Subcutaneous adipose tissue (tissue), 4 donors: ENCODE results near the gene NAT14. TPM values are rescaled to one million over a fixed set of nuclear protein-coding genes. Genes with fewer than 3 reads are reported as not detected.

Source experiments
- CTCF ChIP-seq: fragments of 450-650 bp; IDR thresholded peaks from one replicate; pipeline ENCODE4 v1.5.1; 2016; ENCODE audit warnings: low read depth, mild to moderate bottlenecking, control low read depth, antibody characterized with exemption, moderate library complexity
- total RNA-seq, 4 donors: library from RNA; depleted of rRNA; stranded (reverse); fragments of >200 nt; gene quantifications; one replicate each; pipeline ENCODE4 v1.1.0, GENCODE V29; 2016

Gene NAT14
- total RNA-seq, 4 donors from 2014 or later: 1.0 to 2.3 (median 1.6) TPM

- no peak for TF ChIP-seq CTCF
Measured at GRCh38 chr19:55447421-55448174, 37.4 kb upstream of the NAT14 start.

DNA sequence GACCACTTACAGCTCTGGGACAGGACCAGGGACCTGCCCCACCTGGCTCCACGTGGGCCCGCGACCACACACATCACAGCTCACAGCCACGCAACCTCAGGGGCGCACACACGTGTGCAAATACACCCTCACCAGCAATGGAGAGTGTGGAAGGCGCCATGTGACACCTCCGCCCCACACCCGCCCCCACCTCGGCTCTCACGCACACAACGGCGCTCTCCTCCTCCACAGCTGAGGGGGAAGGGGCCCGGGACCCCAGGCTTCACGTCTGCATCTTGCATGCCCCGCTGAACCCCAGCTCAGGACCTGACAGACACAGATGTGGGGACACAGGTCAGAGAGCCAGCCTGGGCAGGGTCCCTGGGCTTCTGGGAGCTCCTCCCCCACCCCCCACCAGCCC lies 35.5 kb upstream of the NAT14 start:
- no peak for TF ChIP-seq CTCF

DNA sequence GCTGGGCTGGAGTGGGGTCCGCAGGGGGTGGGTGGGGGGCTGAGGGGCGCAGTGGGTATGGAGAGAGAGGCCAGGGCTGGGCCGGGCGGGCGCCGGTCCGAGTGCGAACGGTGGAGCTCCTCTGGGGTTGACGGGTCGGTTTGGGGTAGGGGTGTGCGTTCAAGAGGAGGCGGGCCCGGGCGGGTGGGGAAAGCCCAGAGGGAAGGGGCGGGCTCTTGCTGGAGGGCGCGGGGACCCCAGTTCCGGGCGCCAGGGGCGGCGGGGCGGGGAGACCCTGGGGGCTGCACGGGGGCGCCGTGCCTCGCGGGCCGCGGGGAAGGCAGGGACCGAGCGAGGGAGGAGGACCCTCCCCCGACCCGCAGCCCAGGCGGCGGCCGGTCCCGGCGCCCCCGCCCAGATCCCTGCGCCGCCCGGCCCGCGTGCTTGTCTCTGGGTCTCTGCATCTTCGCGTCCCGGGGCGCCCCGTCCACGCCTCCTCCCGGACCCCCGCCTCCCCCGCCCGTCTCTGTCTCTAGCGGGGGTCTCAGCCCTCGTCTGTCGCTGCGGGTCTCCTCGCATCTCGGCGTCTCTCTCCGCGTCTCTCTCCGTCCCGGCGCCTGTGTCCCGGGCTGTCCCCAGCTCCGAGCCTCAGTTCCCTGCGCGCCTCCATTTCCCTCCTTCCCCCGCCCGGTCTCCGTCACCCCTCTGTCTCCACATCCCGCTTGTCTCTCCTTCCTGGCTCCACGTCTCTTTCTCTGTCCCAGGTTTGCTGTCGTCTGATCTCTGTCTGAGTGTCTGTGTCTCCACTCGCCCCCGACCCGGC lies 33.6 kb upstream of the NAT14 start:
- no peak for TF ChIP-seq CTCF

DNA sequence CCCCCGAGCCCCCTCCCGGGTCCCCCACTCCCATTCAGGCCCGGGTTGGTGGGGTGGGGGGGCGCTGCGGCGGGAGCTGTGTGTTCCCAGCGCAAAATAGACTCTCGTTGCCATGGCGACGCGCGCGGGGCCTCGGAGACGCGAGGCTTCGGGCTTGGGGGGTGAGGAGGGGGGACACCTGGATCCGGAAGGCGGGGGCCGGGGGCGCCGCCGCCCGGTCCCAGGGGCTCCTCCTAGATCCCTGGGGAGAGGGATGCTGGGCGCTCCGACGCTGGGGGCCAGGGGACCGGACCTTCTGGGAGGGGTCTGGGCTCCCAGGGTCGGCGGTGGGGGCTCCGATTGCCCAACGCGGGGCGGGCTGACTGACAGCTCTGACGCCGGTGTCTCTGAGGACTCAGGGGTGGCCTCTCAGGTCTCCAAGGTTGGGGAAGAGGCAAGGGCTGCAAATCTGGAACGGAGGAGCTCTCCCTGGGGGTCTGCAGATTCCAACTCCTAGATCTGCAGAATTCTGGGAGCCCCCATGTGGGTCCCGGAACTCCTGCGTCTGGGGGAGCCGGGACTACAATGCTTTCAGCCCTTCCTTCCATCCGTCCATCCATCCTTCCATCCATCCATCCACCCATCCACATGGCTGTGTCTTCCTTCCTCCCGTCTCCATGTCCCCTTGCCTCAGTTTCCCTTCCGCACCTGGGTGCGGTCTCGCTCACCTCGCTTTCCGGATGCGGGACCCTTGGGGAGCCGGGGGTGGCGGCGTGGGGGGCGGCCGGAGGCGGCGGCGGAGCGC lies 32.8 kb upstream of the NAT14 start:
- no peak for TF ChIP-seq CTCF

DNA sequence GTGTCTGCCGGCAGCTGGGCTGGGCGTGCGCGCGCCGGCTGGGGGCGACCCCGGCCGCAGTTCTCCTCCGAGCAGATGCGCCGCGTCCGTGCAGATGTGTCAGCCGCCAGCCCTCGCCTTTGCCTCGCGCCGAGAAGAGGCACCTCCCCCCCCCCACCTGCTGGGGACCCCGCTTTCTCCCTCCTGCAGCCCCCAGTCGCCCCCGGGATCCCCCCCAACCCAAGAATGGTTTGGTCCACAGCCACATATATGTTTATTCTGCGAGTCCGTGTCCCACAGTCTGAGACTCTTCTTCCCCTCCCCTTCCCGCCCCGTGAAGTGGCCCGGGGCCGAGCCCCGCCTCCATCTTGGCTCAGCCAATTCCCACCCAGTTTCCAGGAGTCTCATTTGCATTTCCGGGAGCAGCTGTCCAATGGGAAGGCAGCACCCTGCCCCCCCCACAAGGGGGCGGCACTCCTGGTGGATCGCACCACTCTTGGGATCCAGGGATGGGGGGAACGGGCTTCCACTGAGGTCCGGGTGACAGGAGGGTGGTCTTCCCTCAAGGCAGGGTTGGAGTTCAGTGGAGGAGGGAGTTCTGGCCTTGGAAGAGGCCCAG lies 32.1 kb upstream of the NAT14 start:
- TF ChIP-seq CTCF: no peak

DNA sequence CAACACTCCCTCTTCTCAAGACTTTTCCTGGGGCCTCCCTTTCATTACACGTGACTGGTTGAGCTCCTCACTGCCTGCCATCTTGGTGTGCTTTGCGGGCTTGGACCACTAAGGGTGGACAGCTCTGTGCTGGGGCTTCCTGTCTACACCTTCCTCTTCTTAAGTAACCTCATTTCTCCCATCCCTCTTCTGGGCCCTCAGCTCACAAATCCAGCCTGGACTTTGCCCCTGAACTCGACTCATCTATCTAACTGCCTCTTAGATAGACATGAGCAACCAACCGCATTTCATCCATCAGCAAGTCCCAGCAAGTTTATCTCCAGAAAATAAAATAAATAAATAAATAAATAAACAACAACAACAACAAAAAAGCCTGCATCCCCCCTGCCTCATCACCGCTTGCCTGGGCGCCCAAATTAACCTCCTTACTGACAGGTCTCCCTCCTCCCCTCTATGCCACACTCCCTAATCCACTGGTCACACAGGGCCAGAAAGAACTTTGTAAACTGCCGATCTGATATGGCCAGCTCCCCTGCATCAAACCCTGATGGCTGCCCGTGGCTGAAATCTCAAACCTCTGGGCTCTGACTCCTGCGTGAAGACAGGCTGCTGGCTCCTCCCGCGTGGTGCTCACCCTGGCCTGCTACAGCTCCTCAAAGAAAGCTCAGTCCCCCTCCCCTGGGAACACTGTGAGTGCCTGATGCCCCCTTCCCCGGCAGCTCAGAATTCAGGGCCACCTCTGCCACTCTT lies 31.3 kb upstream of the NAT14 start:
- no peak for TF ChIP-seq CTCF
